Ammon's horn (tissue), 1 donor: ENCODE data around the gene GIMAP8.
A peak's percentile ranks its signal among the peaks of the same experiment; 100 is the strongest.

Experiments used
- DNase-seq: peaks from one replicate; pipeline ENCODE4 v3.0.0-alpha.2; 2016; ENCODE audit warnings: low spot score

The GIMAP8 gene

GRCh38 chr7:150450491-150451001, at the start of gene GIMAP8:
TSS of gene GIMAP8 (plus strand) at chr7:150450630. CDS start at chr7:150466699, 16,069 bp downstream.
- DNase-seq, result peak; percentile 76

GRCh38 chr7:150400788-150401423, 49.5 kb upstream of the GIMAP8 start:
- no peak for DNase-seq

DNA sequence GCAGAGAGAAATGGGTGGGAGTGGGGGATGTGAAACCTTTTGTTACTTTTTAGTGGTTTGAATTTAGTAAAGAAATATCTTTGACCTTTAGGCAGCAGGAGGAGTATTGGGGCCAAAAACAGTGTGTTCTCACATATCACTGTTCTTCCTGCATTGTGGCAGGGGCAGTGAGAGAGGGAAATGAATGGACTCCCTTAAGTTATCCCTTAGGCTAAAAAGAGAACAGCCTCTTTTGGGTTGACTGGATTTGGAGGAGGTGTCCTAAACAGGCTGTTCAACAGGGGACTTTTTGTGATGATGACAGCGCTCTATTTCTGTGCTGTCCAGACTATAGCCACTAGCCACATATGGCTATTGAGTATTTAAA, 49.0 kb upstream of the GIMAP8 start:
- DNase-seq, result no peak

- DNase-seq, result no peak
These were observed 48.4 kb upstream of the GIMAP8 start for GRCh38 chr7:150401861-150402631.

DNA sequence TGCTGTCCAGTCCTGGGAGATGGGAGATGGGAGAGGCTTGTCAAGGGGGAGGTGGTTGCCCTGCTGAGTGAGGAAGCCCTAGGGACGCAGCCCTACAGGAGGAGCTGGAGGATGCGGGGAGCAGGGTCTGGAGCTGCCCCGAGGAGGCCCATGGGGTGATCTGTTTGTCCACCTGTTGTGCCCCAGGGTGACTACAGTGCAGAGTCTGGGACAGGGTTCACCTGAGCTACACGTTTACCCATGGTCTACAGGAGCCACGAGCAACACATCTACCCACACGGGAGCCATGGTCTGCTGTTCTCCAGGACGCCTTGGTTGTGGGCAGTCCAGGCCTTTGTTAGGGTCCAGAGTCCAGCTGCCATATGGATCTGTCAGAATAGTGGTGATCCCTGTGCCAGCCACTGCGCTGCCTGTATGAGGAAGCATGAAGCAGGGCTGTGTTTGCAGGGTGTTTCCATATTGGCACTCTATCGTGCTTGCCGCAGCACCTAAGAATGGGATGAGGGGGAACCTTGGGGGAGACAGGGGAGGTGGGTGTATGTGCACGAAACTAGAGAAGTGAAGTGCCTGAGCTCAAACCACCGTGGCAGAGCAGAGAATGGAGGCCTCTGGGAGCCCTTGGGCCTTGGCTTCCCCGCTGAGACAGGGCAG, 47.6 kb upstream of the GIMAP8 start:
- no peak for DNase-seq

GRCh38 chr7:150403376-150404171, 46.9 kb upstream of the GIMAP8 start:
- DNase-seq, result no peak

GRCh38 chr7:150404172-150404804, 46.1 kb upstream of the GIMAP8 start:
- DNase-seq, result no peak

GRCh38 chr7:150404805-150405583, 45.4 kb upstream of the GIMAP8 start:
- peak; percentile 91 for DNase-seq

GRCh38 chr7:150405584-150406311, 44.7 kb upstream of the GIMAP8 start:
- peak; percentile 57 for DNase-seq

- DNase-seq, result no peak
These were observed 44.2 kb upstream of the GIMAP8 start for GRCh38 chr7:150406312-150406566.

DNA sequence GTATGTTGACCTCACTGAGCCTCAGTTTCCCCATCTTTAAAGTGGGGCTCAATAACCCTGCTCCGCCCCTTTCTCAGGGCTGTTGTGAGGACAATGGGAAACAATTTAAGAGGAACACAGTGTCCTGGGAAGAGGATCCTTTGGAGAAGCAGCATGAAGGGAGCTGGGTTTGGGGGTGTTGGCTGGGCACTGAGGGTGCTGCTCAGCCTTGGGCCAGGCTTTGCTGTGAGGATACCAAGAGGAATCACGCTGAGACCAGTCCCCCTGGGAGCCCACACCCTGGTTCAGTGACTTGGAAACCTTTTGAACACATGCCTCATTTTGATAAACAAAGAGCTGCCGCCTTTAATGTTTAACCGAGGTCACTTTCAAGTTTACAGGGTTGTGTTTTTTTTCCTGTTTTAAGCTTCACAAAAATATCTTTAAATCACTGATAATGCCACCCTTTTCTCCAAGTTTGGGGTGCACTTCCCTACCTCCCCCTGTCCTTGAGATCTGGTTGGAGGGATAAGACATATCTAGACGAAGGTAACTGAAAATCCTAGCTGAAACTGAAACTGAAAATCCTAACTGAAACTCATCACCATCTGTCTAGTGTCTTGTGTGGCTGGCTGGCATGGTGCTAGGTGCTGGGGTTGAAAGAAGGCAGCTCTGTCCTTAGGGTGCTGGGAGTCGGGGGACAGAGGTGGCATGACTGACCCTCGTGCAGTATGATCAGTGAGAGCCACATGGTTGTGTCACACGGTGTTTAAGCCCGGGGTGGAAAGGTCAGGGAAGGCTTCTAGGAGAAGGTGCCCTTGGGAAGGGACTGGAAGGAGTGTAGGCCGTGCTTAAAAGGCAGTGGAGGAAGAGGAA, 43.6 kb upstream of the GIMAP8 start:
- DNase-seq, result no peak

GRCh38 chr7:150407588-150408392, 42.6 kb upstream of the GIMAP8 start:
- DNase-seq, result no peak

GRCh38 chr7:150408393-150409299, 41.8 kb upstream of the GIMAP8 start:
- DNase-seq, result no peak

GRCh38 chr7:150409300-150410030, 41.0 kb upstream of the GIMAP8 start:
- no peak for DNase-seq

- no peak for DNase-seq
These were observed 40.3 kb upstream of the GIMAP8 start for GRCh38 chr7:150410131-150410530.

DNA sequence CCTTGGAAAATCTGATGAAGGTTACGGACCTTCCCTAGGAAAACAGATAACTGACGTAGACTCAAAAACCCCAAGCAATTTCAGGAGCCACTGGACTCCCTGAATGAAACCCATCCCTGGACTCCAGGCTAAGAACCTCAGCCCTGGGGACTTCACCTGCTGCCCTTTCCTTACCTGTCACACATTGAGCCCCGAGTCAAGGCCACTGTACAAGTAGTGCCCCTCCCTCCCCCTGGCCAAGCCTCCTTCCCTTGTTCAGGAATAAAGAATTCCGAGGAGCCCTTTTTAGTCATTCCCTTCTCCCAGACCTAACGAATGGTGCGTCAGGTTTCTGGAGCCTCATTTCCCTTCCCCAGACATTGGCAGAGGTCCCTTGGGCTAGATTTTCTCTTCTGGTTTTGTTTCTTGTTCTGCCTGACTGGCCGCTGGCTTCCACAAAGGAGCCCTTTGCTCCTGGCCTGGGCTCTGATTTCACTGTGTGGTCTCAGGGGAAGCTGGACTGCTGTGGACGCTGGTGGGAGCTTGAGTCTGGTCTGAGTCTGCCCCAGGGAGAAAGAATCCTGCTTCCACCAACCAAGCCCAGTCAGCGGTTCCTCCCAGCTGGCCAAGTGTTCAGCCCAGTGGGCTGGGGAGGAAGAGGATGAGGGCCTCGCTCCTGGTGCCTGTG, 39.6 kb upstream of the GIMAP8 start:
- DNase-seq, result no peak
